Measurements from ENCODE around the gene TMEM88. TPM values are rescaled to one million over a fixed set of nuclear protein-coding genes. Genes with fewer than 3 reads are reported as not detected.

The TMEM88 gene
- total RNA-seq, 1 donor from 2014 or later: 17.2 TPM

Other genes starting within 250 kb of the TMEM88 start
- 29.4 and 35.4 TPM in 2 replicates for gene FXR2, start 240.2 kb upstream of the TMEM88 start, total RNA-seq
- gene SAT2, start 227.2 kb upstream of the TMEM88 start, total RNA-seq: 27.6 and 37.3 TPM in 2 replicates
- 0.13 TPM in 1 of 2 replicates, not detected in the other for gene SHBG, start 224.9 kb upstream of the TMEM88 start, total RNA-seq
- not detected in 2 replicates for gene ATP1B2, start 204.1 kb upstream of the TMEM88 start, total RNA-seq
- 44.0 and 51.2 TPM in 2 replicates for gene TP53, start 167.6 kb upstream of the TMEM88 start, total RNA-seq
- 6.9 and 7.0 TPM in 2 replicates for gene WRAP53, start 166.6 kb upstream of the TMEM88 start, total RNA-seq
- 0.13 and 1.1 TPM in 2 replicates for gene EFNB3, start 149.9 kb upstream of the TMEM88 start, total RNA-seq
- gene DNAH2, start 137.3 kb upstream of the TMEM88 start, total RNA-seq: under 0.01 and 0.25 TPM in 2 replicates
- 1.0 and 3.5 TPM in 2 replicates for gene KDM6B, start 20.8 kb upstream of the TMEM88 start, total RNA-seq
- 84.6 and 171 TPM in 2 replicates for gene NAA38, start 2.5 kb downstream of the TMEM88 start, total RNA-seq
- gene CYB5D1, start 2.9 kb downstream of the TMEM88 start, total RNA-seq: 5.6 and 6.0 TPM in 2 replicates
- gene CHD3, start 33.7 kb downstream of the TMEM88 start, total RNA-seq: 57.8 and 60.2 TPM in 2 replicates
- gene RNF227, start 61.2 kb downstream of the TMEM88 start, total RNA-seq: 0.51 and 0.76 TPM in 2 replicates
- gene KCNAB3, start 74.8 kb downstream of the TMEM88 start, total RNA-seq: 0.13 and 0.26 TPM in 2 replicates
- gene TRAPPC1, start 76.9 kb downstream of the TMEM88 start, total RNA-seq: 52.9 and 80.7 TPM in 2 replicates
- gene CNTROB, start 77.1 kb downstream of the TMEM88 start, total RNA-seq: 10.6 and 13.2 TPM in 2 replicates
- gene GUCY2D, start 147.5 kb downstream of the TMEM88 start, total RNA-seq: not detected in 2 replicates
- not detected in 2 replicates for gene ALOX15B, start 184.0 kb downstream of the TMEM88 start, total RNA-seq
- not detected in 2 replicates for gene ALOX12B, start 232.7 kb downstream of the TMEM88 start, total RNA-seq